ENCODE data around the gene C16orf90. TPM values are rescaled to one million over a fixed set of nuclear protein-coding genes. Genes with fewer than 3 reads are reported as not detected.
A peak's percentile ranks its signal among the peaks of the same experiment; 100 is the strongest.
"Not testable (repeated sequence)": the region's sequence is repeated elsewhere in the genome, so short reads cannot be mapped to it uniquely, and the experiment has no call there.

C16orf90 gene
- polyA plus RNA-seq, 1 donor: not detected

DNA sequence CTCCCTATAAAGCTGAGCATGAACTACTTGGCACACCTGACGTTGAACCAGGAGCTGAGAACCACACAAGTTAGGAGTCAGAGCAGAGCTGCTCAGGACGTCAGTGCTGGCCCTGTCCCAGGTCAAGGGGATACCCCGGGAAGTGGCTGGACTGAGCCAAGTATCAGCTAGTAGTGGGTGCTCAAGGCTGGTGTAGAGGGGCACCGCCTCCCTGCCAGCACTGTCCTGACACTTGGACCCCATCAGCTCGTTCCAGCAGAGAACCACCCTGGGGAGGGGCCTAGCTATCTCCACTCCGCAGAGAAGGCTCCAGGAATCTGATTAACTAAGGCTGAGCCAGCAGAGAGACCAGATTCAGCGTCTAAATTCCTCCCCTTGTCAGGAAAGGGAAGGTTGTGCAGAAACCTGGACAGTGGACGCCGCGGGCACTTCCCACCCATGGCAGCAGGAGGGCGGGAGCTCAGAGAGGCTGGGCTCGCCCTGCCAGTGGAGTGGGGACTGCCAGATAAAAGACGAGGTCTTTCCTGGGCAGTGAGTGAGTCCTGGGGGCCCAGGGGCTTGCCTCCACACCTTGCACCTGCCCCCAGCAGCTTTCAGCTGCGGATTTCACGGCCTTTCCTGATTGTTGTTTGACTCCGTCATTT lies 21.0 kb downstream of the C16orf90 start:
- H3K27ac ChIP-seq (ENCODE audit: low read length): no peak overlapping the region
- peak in 1 of 2 donors; percentile 41 for DNase-seq
- H3K4me3 ChIP-seq (ENCODE audit: low read length): no peak overlapping the region
- no peaks in the 10 kb centered on the region for H3K9me3 ChIP-seq (ENCODE audit: control insufficient read depth, low read depth, low read length)
- H3K36me3 ChIP-seq (ENCODE audit: control insufficient read depth, insufficient read depth, low read length): peaks cover 26% of the 10 kb centered on the region
- no peaks in the 10 kb centered on the region for H3K27me3 ChIP-seq (ENCODE audit: control insufficient read depth, insufficient read depth, low read length)
- no CpG with 5 or more reads among the region's 16 CpGs for WGBS (ENCODE audit: insufficient coverage, low lambda C conversion rate)
- peaks cover 12% of the 10 kb centered on the region for H3K4me1 ChIP-seq (ENCODE audit: control insufficient read depth, insufficient read depth, low read length)

DNA sequence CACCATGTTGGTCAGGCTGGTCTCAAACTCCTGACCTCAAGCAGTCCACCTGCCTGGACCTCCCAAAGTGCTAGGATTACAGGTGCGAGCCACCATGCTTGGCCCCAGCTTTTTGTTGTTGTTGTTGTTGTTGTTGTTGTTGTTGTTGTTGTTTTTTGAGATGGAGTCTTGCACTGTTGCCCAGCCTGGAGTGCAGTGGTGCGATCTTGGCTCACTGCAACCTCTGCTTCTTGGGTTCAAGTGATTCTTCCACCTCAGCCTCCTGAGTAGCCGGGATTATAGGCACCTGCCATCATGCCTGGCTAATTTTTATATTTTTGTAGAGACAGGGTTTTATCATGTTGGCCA lies 21.7 kb downstream of the C16orf90 start:
- not testable (repeated sequence) for DNase-seq; H3K9me3 ChIP-seq (ENCODE audit: control insufficient read depth, low read depth, low read length); H3K4me3 ChIP-seq (ENCODE audit: low read length); H3K27me3 ChIP-seq (ENCODE audit: control insufficient read depth, insufficient read depth, low read length); H3K27ac ChIP-seq (ENCODE audit: low read length)
- peaks cover 23% of the 10 kb centered on the region for H3K36me3 ChIP-seq (ENCODE audit: control insufficient read depth, insufficient read depth, low read length)
- peaks cover 12% of the 10 kb centered on the region for H3K4me1 ChIP-seq (ENCODE audit: control insufficient read depth, insufficient read depth, low read length)
- no CpG with 5 or more reads among the region's 3 CpGs for WGBS (ENCODE audit: insufficient coverage, low lambda C conversion rate)

DNA sequence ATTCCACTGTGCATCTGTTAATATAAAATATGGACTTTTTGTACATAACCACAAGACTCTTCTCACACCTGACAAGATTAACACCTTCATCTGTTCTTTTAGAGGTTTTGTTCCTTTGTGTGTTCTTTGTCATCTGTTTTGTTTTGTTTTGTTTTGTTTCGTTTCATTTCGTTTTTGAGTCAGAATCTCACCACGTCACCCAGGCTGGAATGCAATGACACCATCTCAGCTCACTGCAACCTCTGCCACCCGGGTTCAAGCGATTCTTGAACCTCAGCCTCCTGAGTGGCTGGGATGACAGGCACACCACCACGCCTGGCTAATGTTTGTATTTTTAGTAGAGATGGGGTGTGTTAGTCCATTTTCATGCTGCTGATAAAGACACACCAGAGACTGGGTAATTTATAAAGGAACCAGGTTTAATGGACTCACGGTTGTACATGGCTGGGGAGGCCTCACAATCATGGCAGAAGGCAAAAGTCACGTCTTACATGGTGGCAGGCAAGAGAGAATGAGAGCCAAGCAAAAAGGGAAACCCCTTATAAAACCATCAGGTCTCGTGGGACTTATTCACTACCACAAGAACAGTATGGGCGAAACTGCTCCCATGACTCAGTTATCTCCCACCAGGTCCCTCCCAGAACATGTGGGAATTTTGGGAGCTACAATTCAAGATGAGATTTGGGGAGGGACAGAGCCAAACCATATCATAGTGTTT lies 22.3 kb downstream of the C16orf90 start:
- Histone ChIP-seq H3K9me3 (ENCODE audit: control insufficient read depth, low read depth, low read length) (no peaks in the 10 kb centered on the region), H3K4me3 (ENCODE audit: low read length) (no peak overlapping the region), H3K36me3 (ENCODE audit: control insufficient read depth, insufficient read depth, low read length) (peaks cover 25% of the 10 kb centered on the region), H3K27me3 (ENCODE audit: control insufficient read depth, insufficient read depth, low read length) (no peaks in the 10 kb centered on the region), H3K27ac (ENCODE audit: low read length) (no peak overlapping the region), H3K4me1 (ENCODE audit: control insufficient read depth, insufficient read depth, low read length) (peaks cover 12% of the 10 kb centered on the region)
- DNase-seq: no peak
- WGBS (ENCODE audit: insufficient coverage, low lambda C conversion rate): no CpG with 5 or more reads among the region's 10 CpGs

DNA sequence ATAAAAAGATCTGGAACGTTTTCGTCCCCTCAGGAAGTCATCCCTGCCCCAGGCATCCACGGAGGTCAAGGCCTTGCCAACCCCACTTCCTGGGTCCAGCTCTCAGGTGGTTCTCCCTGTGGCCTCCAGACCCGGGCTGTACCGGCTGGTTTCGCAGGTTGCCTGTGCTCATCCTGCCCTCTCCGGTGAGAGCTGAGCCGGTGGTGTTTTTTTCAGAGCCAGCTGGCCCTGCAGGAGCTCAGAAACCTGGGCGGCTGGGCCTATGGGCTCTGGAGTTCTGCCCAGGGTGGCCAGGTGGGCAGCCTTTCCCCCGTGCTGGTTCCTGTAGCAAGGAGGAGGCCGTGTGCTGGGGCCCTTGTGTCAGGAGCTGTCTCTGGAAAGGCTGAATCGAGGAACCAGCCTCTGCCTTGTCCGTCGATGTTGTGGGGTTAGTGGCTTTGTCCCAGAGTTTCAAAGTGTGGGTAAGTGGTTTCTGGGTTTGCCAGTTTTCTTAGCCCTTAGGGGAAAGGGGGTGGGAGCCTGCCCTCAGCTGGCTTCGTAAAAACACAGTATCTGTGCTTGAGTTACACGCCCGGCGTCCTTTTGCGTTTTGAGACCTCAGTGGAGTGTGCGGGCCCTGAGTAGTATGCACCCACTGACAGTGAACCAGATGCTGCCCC lies 23.6 kb downstream of the C16orf90 start:
- peaks cover 35% of the 10 kb centered on the region for H3K36me3 ChIP-seq (ENCODE audit: control insufficient read depth, insufficient read depth, low read length)
- H3K27me3 ChIP-seq (ENCODE audit: control insufficient read depth, insufficient read depth, low read length): no peaks in the 10 kb centered on the region
- no peaks in the 10 kb centered on the region for H3K9me3 ChIP-seq (ENCODE audit: control insufficient read depth, low read depth, low read length)
- peaks cover 12% of the 10 kb centered on the region for H3K4me1 ChIP-seq (ENCODE audit: control insufficient read depth, insufficient read depth, low read length)
- no peak overlapping the region for H3K4me3 ChIP-seq (ENCODE audit: low read length)
- no peak for DNase-seq
- H3K27ac ChIP-seq (ENCODE audit: low read length): no peak overlapping the region
- WGBS (ENCODE audit: insufficient coverage, low lambda C conversion rate): no CpG with 5 or more reads among the region's 20 CpGs

DNA sequence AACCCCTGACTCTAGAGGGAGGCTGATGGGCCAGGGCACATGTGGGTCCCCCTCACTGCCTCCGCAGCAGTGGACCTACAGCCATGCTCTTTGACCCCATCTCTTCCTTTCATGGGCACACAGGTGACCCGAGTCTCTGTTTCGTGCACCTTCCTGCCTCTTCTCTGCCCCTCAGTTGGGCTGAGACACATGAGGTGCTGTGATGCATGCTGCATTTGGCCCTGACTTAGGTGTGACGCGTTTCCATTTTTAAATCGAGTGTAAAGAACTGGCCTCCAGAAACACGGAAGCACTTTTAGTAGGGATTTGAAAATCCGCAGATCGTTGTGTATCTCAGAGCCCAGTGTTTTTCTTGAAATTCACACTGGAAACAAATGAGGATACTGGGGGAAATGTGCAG lies 24.6 kb downstream of the C16orf90 start:
- peaks cover 37% of the 10 kb centered on the region for H3K36me3 ChIP-seq (ENCODE audit: control insufficient read depth, insufficient read depth, low read length)
- H3K9me3 ChIP-seq (ENCODE audit: control insufficient read depth, low read depth, low read length): no peaks in the 10 kb centered on the region
- H3K27ac ChIP-seq (ENCODE audit: low read length): no peak overlapping the region
- H3K27me3 ChIP-seq (ENCODE audit: control insufficient read depth, insufficient read depth, low read length): no peaks in the 10 kb centered on the region
- 100% methylated on average over 2 of the region's 9 CpGs for WGBS (ENCODE audit: insufficient coverage, low lambda C conversion rate)
- H3K4me3 ChIP-seq (ENCODE audit: low read length): no peak overlapping the region
- no peak for DNase-seq
- peaks cover 12% of the 10 kb centered on the region for H3K4me1 ChIP-seq (ENCODE audit: control insufficient read depth, insufficient read depth, low read length)

DNA sequence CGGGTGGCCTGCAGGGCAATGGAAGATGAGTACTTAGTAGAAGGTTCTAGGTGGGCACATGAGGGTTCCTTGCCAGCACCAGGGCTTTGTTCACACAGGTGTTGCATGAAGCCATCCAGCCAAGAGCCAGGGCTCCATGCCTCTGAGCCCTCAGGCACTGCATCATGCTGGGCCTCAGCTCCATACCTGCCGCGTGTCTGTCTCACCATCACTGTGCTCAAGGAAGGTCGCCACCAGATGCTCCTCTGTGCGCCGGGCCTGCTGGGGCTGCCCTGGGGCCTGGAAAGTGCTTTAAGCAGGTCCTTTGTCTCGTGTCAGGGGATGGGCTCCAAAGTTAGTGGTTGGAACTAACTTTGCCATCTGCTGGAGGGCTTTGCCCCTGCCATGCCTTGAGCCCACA lies 25.6 kb downstream of the C16orf90 start:
- H3K36me3 ChIP-seq (ENCODE audit: control insufficient read depth, insufficient read depth, low read length): peaks cover 40% of the 10 kb centered on the region
- H3K4me3 ChIP-seq (ENCODE audit: low read length): no peak overlapping the region
- WGBS (ENCODE audit: insufficient coverage, low lambda C conversion rate): no CpG with 5 or more reads among the region's 7 CpGs

DNA sequence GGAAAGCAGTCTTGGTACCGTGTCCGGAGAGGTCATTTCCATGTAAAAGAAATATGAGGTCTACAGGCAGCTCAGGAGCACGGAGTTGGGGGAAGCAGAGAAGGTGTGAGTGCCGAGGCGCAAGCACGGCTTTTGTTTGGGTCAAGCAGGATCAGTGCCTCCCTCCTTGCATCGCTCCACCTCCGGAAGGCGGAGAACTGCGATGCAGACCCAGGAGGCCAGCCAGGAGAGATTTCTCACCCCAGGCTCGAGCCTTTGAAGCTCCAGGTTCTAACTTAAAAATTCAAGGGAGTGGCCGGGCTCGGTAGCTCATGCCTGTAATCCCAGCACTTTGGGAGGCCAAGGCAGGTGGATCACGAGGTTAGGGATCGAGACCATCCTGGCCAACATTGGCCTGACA lies 26.8 kb downstream of the C16orf90 start:
- no peaks in the 10 kb centered on the region for H3K4me1 ChIP-seq (ENCODE audit: control insufficient read depth, insufficient read depth, low read length)
- H3K27me3 ChIP-seq (ENCODE audit: control insufficient read depth, insufficient read depth, low read length): no peaks in the 10 kb centered on the region
- no peak overlapping the region for H3K27ac ChIP-seq (ENCODE audit: low read length)
- no peaks in the 10 kb centered on the region for H3K9me3 ChIP-seq (ENCODE audit: control insufficient read depth, low read depth, low read length)
- H3K4me3 ChIP-seq (ENCODE audit: low read length): no peak overlapping the region
- H3K36me3 ChIP-seq (ENCODE audit: control insufficient read depth, insufficient read depth, low read length): peaks cover 40% of the 10 kb centered on the region
- WGBS (ENCODE audit: insufficient coverage, low lambda C conversion rate): no CpG with 5 or more reads among the region's 15 CpGs
- no peak for DNase-seq

More for the DNA sequence above, 25.6 kb downstream of the C16orf90 start:
- DNase-seq: no peak
- no peak overlapping the region for H3K27ac ChIP-seq (ENCODE audit: low read length)
- H3K4me1 ChIP-seq (ENCODE audit: control insufficient read depth, insufficient read depth, low read length): peaks cover 6% of the 10 kb centered on the region
- H3K9me3 ChIP-seq (ENCODE audit: control insufficient read depth, low read depth, low read length): no peaks in the 10 kb centered on the region
- H3K27me3 ChIP-seq (ENCODE audit: control insufficient read depth, insufficient read depth, low read length): no peaks in the 10 kb centered on the region

DNA sequence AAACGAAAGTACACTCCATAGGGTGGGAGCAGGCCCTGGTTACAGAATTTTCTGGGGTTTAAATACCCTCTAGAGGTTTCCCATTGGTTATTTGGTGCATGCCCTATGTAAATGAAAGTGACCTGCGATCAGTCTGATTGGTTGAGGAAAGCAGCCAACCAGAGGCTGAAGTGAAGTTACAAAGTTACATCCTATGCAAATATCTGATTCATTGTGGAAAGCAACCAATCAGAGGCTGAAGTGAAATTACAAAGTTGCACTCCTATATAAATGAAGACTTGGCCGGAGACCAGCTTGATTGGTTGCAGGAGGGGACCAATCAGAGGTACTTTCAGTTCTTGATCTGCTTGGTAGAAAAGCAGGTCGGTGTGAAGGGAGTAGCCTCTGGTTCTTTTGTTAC lies 27.4 kb downstream of the C16orf90 start:
- WGBS (ENCODE audit: insufficient coverage, low lambda C conversion rate): no CpG with 5 or more reads among the region's 4 CpGs
- Histone ChIP-seq H3K9me3 (ENCODE audit: control insufficient read depth, low read depth, low read length) (no peaks in the 10 kb centered on the region), H3K4me1 (ENCODE audit: control insufficient read depth, insufficient read depth, low read length) (no peaks in the 10 kb centered on the region), H3K27me3 (ENCODE audit: control insufficient read depth, insufficient read depth, low read length) (no peaks in the 10 kb centered on the region), H3K36me3 (ENCODE audit: control insufficient read depth, insufficient read depth, low read length) (peaks cover 42% of the 10 kb centered on the region), H3K27ac (ENCODE audit: low read length) (no peak overlapping the region), H3K4me3 (ENCODE audit: low read length) (no peak overlapping the region)
- DNase-seq: no peak

DNA sequence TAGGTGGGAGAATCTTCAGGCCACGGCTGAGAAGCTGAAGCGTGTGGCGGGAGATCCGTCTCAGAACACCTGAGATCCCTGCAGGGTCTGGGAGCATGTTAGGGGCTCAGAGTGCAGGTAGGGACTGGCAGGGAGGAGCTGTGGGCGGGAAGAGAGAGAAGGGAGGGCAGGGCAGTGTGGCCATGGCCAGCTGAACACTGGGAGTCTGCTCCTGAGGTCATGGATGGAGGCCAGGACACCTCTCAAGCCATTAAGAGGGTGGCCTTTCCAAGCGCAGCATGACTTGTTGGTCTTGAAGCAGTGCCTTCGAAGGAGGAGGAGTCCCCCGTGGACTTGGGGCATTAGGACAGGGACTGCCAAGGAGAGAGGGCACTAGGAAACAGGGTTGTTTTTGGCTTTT lies 28.1 kb downstream of the C16orf90 start:
- H3K4me3 ChIP-seq (ENCODE audit: low read length): no peak overlapping the region
- no peaks in the 10 kb centered on the region for H3K27me3 ChIP-seq (ENCODE audit: control insufficient read depth, insufficient read depth, low read length)
- H3K9me3 ChIP-seq (ENCODE audit: control insufficient read depth, low read depth, low read length): no peaks in the 10 kb centered on the region
- no peak for DNase-seq
- H3K27ac ChIP-seq (ENCODE audit: low read length): no peak overlapping the region
- no CpG with 5 or more reads among the region's 8 CpGs for WGBS (ENCODE audit: insufficient coverage, low lambda C conversion rate)
- H3K36me3 ChIP-seq (ENCODE audit: control insufficient read depth, insufficient read depth, low read length): peaks cover 44% of the 10 kb centered on the region
- no peaks in the 10 kb centered on the region for H3K4me1 ChIP-seq (ENCODE audit: control insufficient read depth, insufficient read depth, low read length)

DNA sequence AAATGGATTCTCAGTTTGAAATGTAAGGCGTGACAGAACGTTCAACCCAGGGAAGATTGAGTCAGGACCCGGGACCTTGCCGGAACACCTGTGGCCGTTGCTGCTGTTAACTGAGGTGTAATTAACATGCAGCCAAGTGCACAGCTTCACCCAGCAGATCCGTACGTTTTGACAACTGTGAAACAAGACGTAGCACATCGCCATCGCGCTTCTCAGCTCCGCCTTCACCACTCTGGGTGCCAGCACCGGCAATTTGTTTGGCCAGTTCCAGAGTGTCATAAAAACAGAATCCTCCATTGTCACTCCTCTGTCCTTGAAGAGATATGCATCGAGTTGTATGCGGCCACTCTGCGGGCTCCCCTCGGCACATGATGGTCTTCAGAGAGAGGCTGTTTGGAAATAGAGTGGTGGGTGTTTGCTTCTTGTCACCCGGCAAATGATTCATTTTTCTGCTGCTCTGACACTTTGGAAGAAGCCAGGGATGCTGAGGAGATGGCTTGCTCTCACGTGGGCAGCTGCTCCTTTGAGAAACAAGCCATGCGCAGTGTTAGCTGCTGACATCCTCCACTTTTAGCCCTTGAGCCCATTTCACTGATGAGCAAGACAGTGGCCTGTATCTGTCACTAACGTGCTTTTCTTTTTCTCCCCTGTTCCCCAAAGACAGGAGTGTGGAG lies 29.2 kb downstream of the C16orf90 start:
- Histone ChIP-seq H3K27me3 (ENCODE audit: control insufficient read depth, insufficient read depth, low read length) (no peaks in the 10 kb centered on the region), H3K9me3 (ENCODE audit: control insufficient read depth, low read depth, low read length) (no peaks in the 10 kb centered on the region), H3K27ac (ENCODE audit: low read length) (no peak overlapping the region), H3K4me3 (ENCODE audit: low read length) (no peak overlapping the region), H3K4me1 (ENCODE audit: control insufficient read depth, insufficient read depth, low read length) (peaks cover 6% of the 10 kb centered on the region), H3K36me3 (ENCODE audit: control insufficient read depth, insufficient read depth, low read length) (peaks cover 44% of the 10 kb centered on the region)
- no CpG with 5 or more reads among the region's 21 CpGs for WGBS (ENCODE audit: insufficient coverage, low lambda C conversion rate)
- no peak for DNase-seq

All from large intestine (tissue), 3 donors.